GM23338 (cell line): ENCODE results near the gene GRIN3B. TPM values are rescaled to one million over a fixed set of nuclear protein-coding genes. Genes with fewer than 3 reads are reported as not detected.

Source experiments
- ATAC-seq: fragments of 200-7000 bp; cut with Tn5 transposase; 3 replicates; pipeline ENCODE4 v1.9.1; 2020
- DNase-seq: peaks from one replicate; pipeline ENCODE4 v3.0.0-alpha.2; 2015; ENCODE audit warnings: low spot score
- H2AFZ ChIP-seq: fragments of 200-600 bp; sonication (generic); 2 replicates; pipeline ENCODE4 v1.8.0; 2016; ENCODE audit warnings: antibody characterized with exemption, mild to moderate bottlenecking, moderate library complexity
- H3F3A ChIP-seq: fragments of 200-600 bp; sonication (generic); replicated peaks from 2 replicates; pipeline ENCODE4 v1.8.0; 2017; ENCODE audit warnings: antibody characterized with exemption, mixed run types, low read depth
- H3K27ac ChIP-seq: fragments of 200-600 bp; sonication (generic); 2 replicates; pipeline ENCODE4 v1.6.1; 2016; ENCODE audit warnings: low read depth
- H3K27me3 ChIP-seq: fragments of 200-600 bp; sonication (generic); 2 replicates; pipeline ENCODE4 v1.8.0; 2016; ENCODE audit warnings: mild to moderate bottlenecking, mixed run types, moderate library complexity; ENCODE audit not compliant: insufficient read depth
- H3K36me3 ChIP-seq: fragments of 200-600 bp; sonication (generic); 2 replicates; pipeline ENCODE4 v1.8.0; 2016; ENCODE audit warnings: mild to moderate bottlenecking; ENCODE audit not compliant: insufficient read depth
- H3K4me1 ChIP-seq: fragments of 200-600 bp; sonication (generic); 2 replicates; pipeline ENCODE4 v1.8.0; 2016; ENCODE audit warnings: mild to moderate bottlenecking, moderate library complexity; ENCODE audit not compliant: insufficient read depth
- H3K4me2 ChIP-seq: fragments of 200-600 bp; sonication (generic); 2 replicates; pipeline ENCODE4 v1.7.1; 2017; ENCODE audit warnings: mixed run types
- H3K4me3 ChIP-seq: fragments of 200-600 bp; sonication (generic); 2 replicates; pipeline ENCODE4 v1.6.1; 2016; ENCODE audit warnings: mixed run types
- H3K79me2 ChIP-seq: fragments of 200-600 bp; sonication (generic); replicated peaks from 2 replicates; pipeline ENCODE4 v1.8.0; 2017; ENCODE audit warnings: mild to moderate bottlenecking; ENCODE audit not compliant: insufficient read depth
- H3K9me2 ChIP-seq: fragments of 200-600 bp; sonication (generic); 2 replicates; pipeline ENCODE4 v1.8.0; 2017; ENCODE audit not compliant: insufficient read depth
- H4K20me1 ChIP-seq: fragments of 200-600 bp; sonication (generic); replicated peaks from 2 replicates; pipeline ENCODE4 v1.8.0; 2017; ENCODE audit warnings: mild to moderate bottlenecking; ENCODE audit not compliant: insufficient read depth
- H3K27ac Mint-ChIP-seq: 2 replicates; pipeline ENCODE4 v1.8.0; 2020; ENCODE audit warnings: inconsistent platforms, mild to moderate bottlenecking, moderate library complexity, mixed read lengths
- H3K27me3 Mint-ChIP-seq: 3 replicates; pipeline ENCODE4 v1.8.0; 2022; ENCODE audit warnings: low read depth, mild to moderate bottlenecking, moderate library complexity, mixed read lengths, inconsistent platforms; ENCODE audit not compliant: insufficient read depth, poor library complexity
- H3K36me3 Mint-ChIP-seq: 3 replicates; pipeline ENCODE4 v1.8.0; 2021; ENCODE audit warnings: low read depth, mild to moderate bottlenecking, inconsistent platforms, moderate library complexity, mixed read lengths
- H3K4me1 Mint-ChIP-seq: 3 replicates; pipeline ENCODE4 v1.8.0; 2020; ENCODE audit warnings: mild to moderate bottlenecking, inconsistent platforms, mixed read lengths
- H3K4me3 Mint-ChIP-seq: 3 replicates; pipeline ENCODE4 v1.8.0; 2021; ENCODE audit warnings: moderate library complexity, mild to moderate bottlenecking, inconsistent platforms, mixed read lengths
- H3K9me3 Mint-ChIP-seq: 3 replicates; pipeline ENCODE4 v1.8.0; 2020; ENCODE audit warnings: moderate library complexity, mild to moderate bottlenecking, inconsistent platforms, mixed read lengths
- CREB1 ChIP-seq: fragments of 250-450 bp; sonication (Bioruptor Pico); IDR thresholded peaks from 2 replicates; pipeline ENCODE4 v1.5.0; 2020; ENCODE audit warnings: low read depth, mild to moderate bottlenecking, moderate library complexity
- CTCF ChIP-seq, 2 experiments: fragments of 200-600 bp in 1 of 2; sonication (generic) in 1 of 2; conservative IDR thresholded peaks; 2 replicates each; pipeline versions ENCODE4 v1.5.1 to v1.6.1; 2016 to 2017; ENCODE audit warnings: antibody characterized with exemption in 2 of 2, low read depth in 2 of 2, mild to moderate bottlenecking in 2 of 2, moderate library complexity in 1 of 2
- EZH2 ChIP-seq: fragments of 200-600 bp; sonication (generic); IDR thresholded peaks from one replicate; pipeline ENCODE4 v1.8.0; 2017; ENCODE audit warnings: antibody characterized with exemption, mild to moderate bottlenecking, low read depth; ENCODE audit not compliant: unreplicated experiment
- EZH2phosphoT487 ChIP-seq: fragments of 200-600 bp; sonication (generic); IDR thresholded peaks from one replicate; pipeline ENCODE4 v1.8.1; 2018; ENCODE audit warnings: antibody characterized with exemption; ENCODE audit not compliant: unreplicated experiment
- JUNB ChIP-seq: IDR thresholded peaks from one replicate; pipeline ENCODE4 v1.6.1; 2016; ENCODE audit warnings: antibody characterized with exemption; ENCODE audit not compliant: unreplicated experiment
- NANOG ChIP-seq: IDR thresholded peaks from 2 replicates; pipeline ENCODE4 v1.6.1; 2016; ENCODE audit warnings: antibody characterized with exemption, borderline replicate concordance
- REST ChIP-seq: IDR thresholded peaks from one replicate; pipeline ENCODE4 v1.6.1; 2018; ENCODE audit warnings: antibody characterized with exemption; ENCODE audit not compliant: unreplicated experiment
- STAT1 ChIP-seq: IDR thresholded peaks from one replicate; pipeline ENCODE4 v1.6.1; 2016; ENCODE audit warnings: antibody characterized with exemption; ENCODE audit not compliant: unreplicated experiment
- ZNF114 ChIP-seq: fragments of 250-450 bp; sonication (Bioruptor Pico); IDR thresholded peaks from 2 replicates; pipeline ENCODE4 v1.5.0; 2020; ENCODE audit warnings: mild to moderate bottlenecking, moderate library complexity
- polyA plus RNA-seq: library from polyadenylated mRNA; unstranded; fragments of >200 nt; fragmentation: Nextera tagmentation; extraction: Ambion mirVana; gene quantifications from 2 replicates; pipeline ENCODE4 v1.2.1, GENCODE V29; 2016
- total RNA-seq: library from RNA; depleted of rRNA; stranded (reverse); fragments of >200 nt; shearing (Covaris generic); gene quantifications from 2 replicates; pipeline ENCODE4 v1.2.3, GENCODE V29; 2014
- TF ChIP-seq, protein P1 (sequence below): IDR thresholded peaks from 2 replicates; pipeline ENCODE4 v1.6.1; 2016; ENCODE audit warnings: antibody characterized with exemption

The GRIN3B gene
- total and polyA plus RNA-seq, 2 experiments from 2014 or later: 0.11 to 2.8 TPM

GRCh38 chr19:1019980-1020867, 20.0 kb downstream of the GRIN3B start:
- Histone ChIP-seq H3F3A (peaks cover 14% of the 10 kb centered on the region; the same call in 1 of the 2 replicates), H3K4me3 (peak overlapping the region; percentile 91), H3K4me1 (peaks cover 8% of the 10 kb centered on the region; the same call in 1 of the 2 replicates), H3K36me3 (no peaks in the 10 kb centered on the region), H4K20me1 (peaks cover 15% of the 10 kb centered on the region), H3K27me3 (no peaks in the 10 kb centered on the region), H3K79me2 (peaks cover 56% of the 10 kb centered on the region), H3K27ac (peak overlapping the region; percentile 39; the same call in 1 of the 2 replicates), H2AFZ (no peak overlapping the region), H3K9me2 (no peaks in the 10 kb centered on the region), H3K4me2 (peak overlapping the region; percentile 87)
- Mint-ChIP-seq H3K36me3 (no peaks in the 10 kb centered on the region), H3K27ac (peak overlapping the region; percentile 88), H3K27me3 (peaks cover 18% of the 10 kb centered on the region), H3K9me3 (peaks cover 3% of the 10 kb centered on the region; the same call in 2 of the 3 replicates), H3K4me3 (peak overlapping the region; percentile 94), H3K4me1 (peaks cover 28% of the 10 kb centered on the region)
- DNase-seq (peak; percentile 33), ATAC-seq (no peak)
- TF ChIP-seq STAT1 (no peak), REST (no peak), NANOG (no peak), EZH2phosphoT487 (no peak), CREB1 (CRISPR knock-in tag) (no peak), JUNB (no peak), CTCF (conservative IDR thresholded peaks at IDR 0.05; ENCODE audit: low read depth in 2 of 2) (no peak), EZH2 (no peak), ZNF114 (CRISPR knock-in tag) (no peak)
- TF ChIP-seq, protein P1, sequence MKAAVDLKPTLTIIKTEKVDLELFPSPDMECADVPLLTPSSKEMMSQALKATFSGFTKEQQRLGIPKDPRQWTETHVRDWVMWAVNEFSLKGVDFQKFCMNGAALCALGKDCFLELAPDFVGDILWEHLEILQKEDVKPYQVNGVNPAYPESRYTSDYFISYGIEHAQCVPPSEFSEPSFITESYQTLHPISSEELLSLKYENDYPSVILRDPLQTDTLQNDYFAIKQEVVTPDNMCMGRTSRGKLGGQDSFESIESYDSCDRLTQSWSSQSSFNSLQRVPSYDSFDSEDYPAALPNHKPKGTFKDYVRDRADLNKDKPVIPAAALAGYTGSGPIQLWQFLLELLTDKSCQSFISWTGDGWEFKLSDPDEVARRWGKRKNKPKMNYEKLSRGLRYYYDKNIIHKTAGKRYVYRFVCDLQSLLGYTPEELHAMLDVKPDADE: no peak
